OCI-LY1 (cell line): ENCODE data around the gene MFN1.
A peak's percentile ranks its signal among the peaks of the same experiment; 100 is the strongest.

Experiments
- H2AFZ ChIP-seq: fragments of 200-600 bp; sonication (generic), shearing (Covaris generic); 2 replicates; pipeline ENCODE4 v1.6.0; 2014; ENCODE audit warnings: antibody characterized with exemption, mild to moderate bottlenecking, low read length
- H3F3A ChIP-seq: fragments of 200-600 bp; sonication (generic), shearing (Covaris generic); 2 replicates; pipeline ENCODE4 v1.6.0; 2014; ENCODE audit warnings: mild to moderate bottlenecking, antibody characterized with exemption, low read length, moderate library complexity; ENCODE audit not compliant: insufficient read depth
- H3K27ac ChIP-seq: fragments of 200-600 bp; sonication (generic); 2 replicates; pipeline ENCODE4 v1.5.1; 2014; ENCODE audit warnings: low read length, mixed run types, mild to moderate bottlenecking, low read depth; ENCODE audit not compliant: poor library complexity, severe bottlenecking
- H3K27me3 ChIP-seq: fragments of 200-600 bp; sonication (generic); 2 replicates; pipeline ENCODE4 v1.6.0; 2014; ENCODE audit warnings: antibody characterized with exemption, mild to moderate bottlenecking, low read length, moderate library complexity; ENCODE audit not compliant: insufficient read depth
- H3K36me3 ChIP-seq: fragments of 200-600 bp; sonication (generic); 2 replicates; pipeline ENCODE4 v1.6.1; 2014; ENCODE audit warnings: mild to moderate bottlenecking, antibody characterized with exemption, low read length, moderate library complexity, mixed read lengths; ENCODE audit not compliant: insufficient read depth
- H3K4me1 ChIP-seq: fragments of 200-600 bp; sonication (generic); 2 replicates; pipeline ENCODE4 v1.5.1; 2014; ENCODE audit warnings: mild to moderate bottlenecking, low read length, moderate library complexity; ENCODE audit not compliant: insufficient read depth, severe bottlenecking
- H3K4me2 ChIP-seq: fragments of 200-600 bp; sonication (generic), shearing (Covaris generic); 2 replicates; pipeline ENCODE4 v1.6.1; 2014; ENCODE audit warnings: low read length
- H3K4me3 ChIP-seq: fragments of 200-600 bp; sonication (generic); 2 replicates; pipeline ENCODE4 v1.5.1; 2014; ENCODE audit warnings: low read length, low read depth, mild to moderate bottlenecking, mixed read lengths; ENCODE audit not compliant: poor library complexity, severe bottlenecking
- H3K79me2 ChIP-seq: fragments of 200-600 bp; shearing (Covaris generic); 2 replicates; pipeline ENCODE4 v1.6.1; 2016; ENCODE audit warnings: mixed run types, low read length, mixed read lengths; ENCODE audit not compliant: insufficient read depth
- H3K9ac ChIP-seq: fragments of 200-600 bp; sonication (generic), shearing (Covaris generic); 2 replicates; pipeline ENCODE4 v1.6.1; 2014; ENCODE audit warnings: mild to moderate bottlenecking, low read length, mixed read lengths
- H3K9me2 ChIP-seq: fragments of 200-600 bp; sonication (generic), shearing (Covaris generic); 2 replicates; pipeline ENCODE4 v1.6.1; 2014; ENCODE audit warnings: low read depth, mild to moderate bottlenecking, low read length, mixed read lengths
- H3K9me3 ChIP-seq: fragments of 200-600 bp; shearing (Covaris generic); 2 replicates; pipeline ENCODE4 v1.6.1; 2014; ENCODE audit warnings: low read length, mixed read lengths
- H4K20me1 ChIP-seq: fragments of 200-600 bp; sonication (generic), shearing (Covaris generic); 2 replicates; pipeline ENCODE4 v1.6.0; 2016; ENCODE audit warnings: mild to moderate bottlenecking, low read length; ENCODE audit not compliant: insufficient read depth
- CTCF ChIP-seq: fragments of 200-600 bp; sonication (generic), shearing (Covaris generic); IDR thresholded peaks from 2 replicates; pipeline ENCODE4 v1.5.1; 2017; ENCODE audit warnings: mild to moderate bottlenecking, antibody characterized with exemption, low read length, moderate library complexity, mixed read lengths
- EZH2 ChIP-seq: fragments of 200-600 bp; sonication (generic), shearing (Covaris generic); IDR thresholded peaks from 2 replicates; pipeline ENCODE4 v1.8.0; 2017; ENCODE audit warnings: borderline replicate concordance, mixed run types, mild to moderate bottlenecking, antibody characterized with exemption, low read length, moderate library complexity, mixed read lengths

The MFN1 gene

DNA sequence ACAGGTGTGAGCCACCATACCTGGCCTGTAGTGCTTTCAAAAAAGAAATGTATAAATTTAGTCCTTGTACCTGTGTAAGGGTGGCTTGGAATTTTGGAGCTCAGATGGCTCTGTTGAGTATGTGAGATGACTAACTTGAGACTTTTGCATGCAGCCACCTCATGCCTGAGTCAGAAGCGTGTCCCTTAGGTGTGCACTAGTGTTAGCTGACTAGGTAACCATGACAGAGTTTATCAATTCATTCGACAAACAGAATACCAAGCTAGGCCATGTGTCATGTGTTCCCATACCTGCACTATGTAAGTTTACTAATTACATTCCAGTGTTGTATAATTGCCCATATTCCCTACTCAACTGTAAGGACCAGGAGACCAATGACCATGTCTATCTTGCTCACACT lies 28.6 kb upstream of the MFN1 start:
- Histone ChIP-seq H3K4me1 (peaks cover 25% of the 10 kb centered on the region), H3K4me2 (no peak overlapping the region), H3K9me3 (no peaks in the 10 kb centered on the region), H3K4me3 (no peak overlapping the region), H3K27ac (no peak overlapping the region), H3K36me3 (no peaks in the 10 kb centered on the region), H3K9ac (no peak overlapping the region), H3K9me2 (no peaks in the 10 kb centered on the region), H4K20me1 (no peaks in the 10 kb centered on the region), H3K79me2 (peaks cover 7% of the 10 kb centered on the region), H3K27me3 (no peaks in the 10 kb centered on the region), H2AFZ (no peak overlapping the region), H3F3A (no peaks in the 10 kb centered on the region)
- TF ChIP-seq EZH2 (no peak), CTCF (no peak)

DNA sequence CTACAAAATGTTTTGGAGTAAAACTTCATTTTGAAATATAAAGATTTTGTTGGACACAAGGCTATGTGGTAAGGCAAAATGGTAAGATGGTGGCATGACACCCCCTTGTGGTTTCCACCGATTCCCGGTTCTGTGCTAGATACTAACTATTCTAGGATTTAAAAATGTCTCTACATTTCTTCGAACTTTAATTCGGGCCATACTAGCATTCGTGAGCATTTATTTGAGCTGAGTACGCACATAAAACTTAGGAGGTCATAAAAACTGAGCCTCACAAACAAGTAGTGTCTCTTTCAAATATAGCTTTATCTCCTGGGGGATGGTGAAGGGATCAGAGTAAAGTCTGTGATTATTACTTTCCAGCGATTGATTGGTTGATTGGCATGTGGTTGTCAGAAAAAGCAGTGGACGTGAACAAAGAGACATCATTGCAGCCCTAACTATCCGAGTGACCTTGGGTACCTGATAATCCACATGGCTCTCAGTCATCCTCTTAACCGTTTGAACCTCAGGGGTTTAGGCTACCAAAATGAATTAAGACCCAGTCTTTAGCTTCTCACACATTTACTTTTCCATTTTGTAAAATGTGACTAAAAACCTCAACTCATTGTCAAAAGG lies 25.7 kb upstream of the MFN1 start:
- peak overlapping the region; percentile 93 for H3K4me3 ChIP-seq
- H3K9me2 ChIP-seq, result no peaks in the 10 kb centered on the region
- peak overlapping the region; percentile 89 for H3K4me2 ChIP-seq
- H3K9me3 ChIP-seq, result no peaks in the 10 kb centered on the region
- peaks cover 36% of the 10 kb centered on the region for H3K79me2 ChIP-seq
- H3K27ac ChIP-seq, result no peak overlapping the region
- TF ChIP-seq EZH2 (no peak), CTCF (peak; percentile 79)
- H3F3A ChIP-seq, result no peaks in the 10 kb centered on the region
- peak overlapping the region; percentile 21; the same call in 1 of the 2 replicates for H2AFZ ChIP-seq
- no peaks in the 10 kb centered on the region for H3K27me3 ChIP-seq
- peaks cover 19% of the 10 kb centered on the region for H3K36me3 ChIP-seq
- peak overlapping the region; percentile 94 for H3K9ac ChIP-seq
- no peaks in the 10 kb centered on the region for H4K20me1 ChIP-seq
- peaks cover 28% of the 10 kb centered on the region for H3K4me1 ChIP-seq

DNA sequence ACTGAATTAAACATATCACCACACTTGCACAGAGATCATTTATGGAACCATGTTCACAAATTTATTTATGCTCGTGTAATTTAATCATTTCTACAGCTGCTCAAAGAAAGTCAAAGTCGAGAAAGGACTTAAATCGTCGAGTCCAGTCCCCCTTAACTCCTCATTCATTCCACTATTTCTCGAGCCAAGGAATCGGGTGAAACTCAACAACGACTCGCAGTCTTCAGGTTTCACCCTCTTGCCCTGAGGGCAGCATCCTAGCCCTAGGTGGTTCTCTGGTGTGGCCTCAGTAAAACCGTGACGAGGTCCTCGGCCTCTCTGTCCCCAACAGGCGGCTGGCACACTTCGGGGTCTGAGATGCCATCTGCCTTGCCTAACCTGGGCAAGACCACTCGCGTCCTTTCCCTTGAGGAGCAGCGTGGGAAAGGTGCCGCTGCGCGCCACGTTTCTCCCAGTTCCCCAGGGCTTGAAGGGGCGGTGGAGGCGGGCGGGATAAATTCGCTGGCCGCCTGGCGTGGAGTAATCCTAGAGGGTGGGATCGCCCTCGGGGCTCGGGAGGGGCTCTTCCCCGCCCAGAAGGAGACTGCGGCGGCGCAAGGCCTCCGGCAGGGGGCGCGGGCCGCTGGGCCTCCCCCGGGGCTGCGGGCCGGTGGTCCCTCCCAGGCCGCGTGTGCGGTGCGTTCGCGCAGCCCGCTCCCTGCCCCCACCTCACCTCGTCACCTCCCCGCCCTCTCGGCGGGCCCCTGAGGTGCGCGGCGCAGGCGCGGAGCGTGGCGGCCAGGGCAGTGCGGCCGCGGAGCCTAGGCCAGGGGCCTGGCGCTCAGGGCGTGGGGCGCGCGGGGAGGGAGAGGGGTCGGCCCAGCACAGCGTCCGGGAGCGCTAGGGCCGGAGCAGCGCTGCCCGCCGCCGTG lies 25.0 kb upstream of the MFN1 start, which contains the start of gene ZNF639:
Gene ZNF639 (plus strand): TSS at position 746 of the 911 bp plus-strand sequence. CDS start 5,263 bp downstream, outside the sequence.
- peaks cover 42% of the 10 kb centered on the region for H3K79me2 ChIP-seq
- H3K9ac ChIP-seq, result peak within 1 kb of the TSS; percentile 94
- H3K4me1 ChIP-seq, result peaks cover 33% of the 10 kb centered on the region
- no peaks in the 10 kb centered on the region for H3K9me3 ChIP-seq
- no peaks in the 10 kb centered on the region for H3K27me3 ChIP-seq
- no peaks in the 10 kb centered on the region for H4K20me1 ChIP-seq
- peak within 1 kb of the TSS; percentile 60 for H3K27ac ChIP-seq
- H2AFZ ChIP-seq, result peak within 1 kb of the TSS; percentile 21
- no peaks in the 10 kb centered on the region for H3F3A ChIP-seq
- H3K4me3 ChIP-seq, result peak within 1 kb of the TSS; percentile 93
- H3K9me2 ChIP-seq, result no peaks in the 10 kb centered on the region
- peaks cover 25% of the 10 kb centered on the region for H3K36me3 ChIP-seq
- TF ChIP-seq EZH2 (no peak), CTCF (peak; percentile 92)
- peak within 1 kb of the TSS; percentile 89 for H3K4me2 ChIP-seq
